ENCODE measurements around the gene PXK.

The PXK gene

GRCh38 chr3:58469096-58469495 is 136.4 kb downstream of the PXK start:
- H3K4me3 ChIP-seq (ENCODE audit: low read depth, low read length): no peak overlapping the region
- DNase-seq (ENCODE audit: low read depth): no peak
- in situ Hi-C loops (cut with HindIII; ENCODE audit: low sequenced_read_pairs): no loop called here
- TF ChIP-seq CTCF (IDR thresholded peaks at IDR 0.05; ENCODE audit: low read depth, low read length, missing control alignments): no peak

DNA sequence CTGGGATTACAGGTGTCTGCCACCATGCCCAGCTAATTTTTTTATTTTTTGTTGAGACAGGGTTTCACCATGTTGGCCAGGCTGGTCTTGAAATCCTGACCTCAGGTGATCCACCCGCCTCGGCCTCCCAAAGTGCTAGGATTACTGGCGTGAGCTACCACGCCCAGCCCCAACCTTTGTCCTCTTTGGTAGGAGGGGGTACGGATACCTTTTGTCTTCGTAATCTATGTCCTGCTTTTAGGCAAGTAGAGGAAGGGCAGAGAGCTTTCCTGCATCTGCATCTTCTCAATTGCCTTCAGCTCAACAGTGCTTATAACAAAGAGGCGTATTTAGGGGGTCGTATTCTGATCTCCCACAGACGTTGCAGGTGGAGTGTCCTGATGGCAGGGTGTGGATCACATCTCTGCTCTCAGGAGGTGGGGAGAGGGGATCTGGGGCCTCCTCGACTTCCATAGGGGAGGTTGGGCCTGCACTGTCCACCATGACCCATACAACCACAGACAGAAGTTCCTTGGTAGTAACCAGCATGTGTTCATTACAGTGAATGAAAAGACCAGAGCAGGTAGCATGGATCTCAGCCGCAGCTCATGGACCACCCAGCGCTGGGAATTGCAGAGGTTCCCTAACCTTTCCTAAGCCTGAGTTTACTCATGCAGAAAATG is 137.8 kb downstream of the PXK start:
- no peak for DNase-seq (ENCODE audit: low read depth)
- in situ Hi-C loops (cut with HindIII; ENCODE audit: low sequenced_read_pairs): no loop called here
- no peak overlapping the region for H3K4me3 ChIP-seq (ENCODE audit: low read depth, low read length)
- no peak for TF ChIP-seq CTCF (IDR thresholded peaks at IDR 0.05; ENCODE audit: low read depth, low read length, missing control alignments)

DNA sequence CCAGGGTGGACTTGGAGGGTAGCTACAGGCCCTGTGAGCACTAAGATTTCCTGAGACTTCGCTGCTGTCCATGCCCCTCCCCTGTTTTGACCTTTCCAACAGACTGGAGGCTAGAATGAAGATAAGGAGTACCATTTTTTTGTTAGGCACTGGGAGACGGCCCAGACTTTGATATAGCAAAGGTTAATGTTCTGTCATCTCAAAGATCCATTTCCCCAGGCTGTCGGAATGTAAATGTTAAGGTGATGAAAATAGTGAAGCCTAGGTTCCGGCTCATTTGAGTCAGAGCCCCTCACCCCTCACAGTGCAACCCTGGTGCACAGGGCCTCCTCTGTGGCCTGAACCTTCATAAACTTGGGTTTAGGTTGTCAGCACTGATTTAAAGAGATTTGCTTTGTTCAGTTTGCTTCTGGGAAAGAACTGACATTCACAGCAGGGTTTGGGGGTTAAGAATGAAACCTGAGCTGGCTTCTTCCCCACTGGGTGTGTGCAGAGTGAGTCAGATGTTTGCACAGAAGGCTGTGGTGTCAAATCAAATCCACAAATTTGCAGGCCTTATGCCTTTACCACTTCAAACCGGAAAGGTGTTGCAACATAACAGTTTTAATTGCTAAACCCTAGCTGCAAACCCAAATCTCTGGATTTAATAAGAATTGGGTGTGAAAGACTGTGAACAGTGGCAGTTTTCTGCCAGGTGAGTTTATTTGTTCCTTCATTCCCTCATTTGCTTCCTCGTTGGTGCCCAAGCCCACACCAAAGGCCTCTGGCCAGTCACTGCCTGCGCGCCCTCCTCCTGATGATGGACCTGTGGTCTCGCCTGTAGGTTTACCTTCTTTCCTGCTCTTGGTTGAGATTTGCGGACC is 138.6 kb downstream of the PXK start:
- H3K4me3 ChIP-seq (ENCODE audit: low read depth, low read length): no peak overlapping the region
- peak; percentile 97 for DNase-seq (ENCODE audit: low read depth)
- no peak for TF ChIP-seq CTCF (IDR thresholded peaks at IDR 0.05; ENCODE audit: low read depth, low read length, missing control alignments)
- in situ Hi-C loops (cut with HindIII; ENCODE audit: low sequenced_read_pairs): no loop called here

DNA sequence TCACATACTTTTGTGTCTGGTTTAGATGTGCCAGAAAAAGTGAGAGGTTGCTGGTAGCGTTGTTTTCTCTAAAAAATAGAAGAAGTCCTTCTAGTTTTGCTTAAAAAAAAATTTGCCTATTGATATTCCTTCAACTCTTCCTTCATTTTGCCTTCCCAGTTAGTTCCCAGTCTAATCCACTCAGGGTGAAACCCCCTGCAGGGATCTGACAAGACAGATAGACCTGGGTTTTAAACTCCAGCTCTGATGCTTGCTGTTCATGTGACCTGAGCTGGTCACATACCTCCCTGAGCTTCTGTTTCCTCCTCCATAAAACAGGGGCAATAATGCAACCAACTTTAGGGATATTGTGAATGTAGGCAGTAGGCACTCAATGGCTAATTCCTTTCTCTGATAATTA is 140.6 kb downstream of the PXK start:
- no peak for TF ChIP-seq CTCF (IDR thresholded peaks at IDR 0.05; ENCODE audit: low read depth, low read length, missing control alignments)
- no peak overlapping the region for H3K4me3 ChIP-seq (ENCODE audit: low read depth, low read length)
- in situ Hi-C loops (cut with HindIII; ENCODE audit: low sequenced_read_pairs): no loop called here
- DNase-seq (ENCODE audit: low read depth): no peak

DNA sequence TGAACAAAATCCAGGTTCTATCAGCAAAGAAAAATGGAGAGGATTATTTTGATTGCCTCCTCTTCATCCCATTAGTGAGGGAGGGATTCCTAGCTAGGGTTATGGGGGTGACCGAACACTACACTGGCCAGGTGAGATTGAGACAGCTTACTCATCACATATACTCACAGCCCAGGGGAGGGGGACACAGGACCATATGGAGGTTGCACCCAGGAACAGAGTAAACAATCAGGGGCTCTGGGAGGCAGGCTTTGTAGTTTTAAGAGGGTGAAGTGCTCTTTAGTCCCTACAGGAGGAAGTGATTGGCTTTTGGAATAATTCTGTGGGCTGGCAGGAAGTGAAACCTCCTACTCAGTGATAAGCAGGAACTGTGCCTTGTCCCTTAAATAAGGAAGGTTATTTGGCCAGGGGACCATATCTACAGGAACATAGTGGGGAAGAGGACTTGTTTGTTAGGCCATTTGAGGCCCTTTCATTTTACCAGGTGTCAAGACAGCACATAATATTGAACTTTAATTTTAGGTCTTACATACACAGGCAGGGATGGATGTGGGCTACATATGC is 141.7 kb downstream of the PXK start:
- H3K4me3 ChIP-seq (ENCODE audit: low read depth, low read length): no peak overlapping the region
- no peak for DNase-seq (ENCODE audit: low read depth)
- in situ Hi-C loops (cut with HindIII; ENCODE audit: low sequenced_read_pairs): no loop called here
- no peak for TF ChIP-seq CTCF (IDR thresholded peaks at IDR 0.05; ENCODE audit: low read depth, low read length, missing control alignments)

GRCh38 chr3:58474967-58475578 is 142.4 kb downstream of the PXK start:
- in situ Hi-C loops (cut with HindIII; ENCODE audit: low sequenced_read_pairs): no loop called here
- no peak overlapping the region for H3K4me3 ChIP-seq (ENCODE audit: low read depth, low read length)
- TF ChIP-seq CTCF (IDR thresholded peaks at IDR 0.05; ENCODE audit: low read depth, low read length, missing control alignments): no peak
- DNase-seq (ENCODE audit: low read depth): no peak

All from astrocyte of the cerebellum (primary cell).